Esophagus muscularis mucosa (tissue), 4 donors: ENCODE measurements around the gene DNM3. TPM values are rescaled to one million over a fixed set of nuclear protein-coding genes. Genes with fewer than 3 reads are reported as not detected.

Source experiments
- DNase-seq: peaks from one replicate; pipeline ENCODE4 v3.0.0-alpha.2; 2017; ENCODE audit errors: extremely low spot score
- H3K27ac ChIP-seq, 4 donors: fragments of 200-600 bp; sonication (generic); replicated peaks in 1 of 4; 1 replicate in 3 of 4; 2 replicates in 1 of 4; pipeline ENCODE4 v1.5.1; 2016 to 2019; ENCODE audit warnings: mild to moderate bottlenecking in 1 of 4
- H3K27me3 ChIP-seq, 4 donors: fragments of 200-600 bp; sonication (generic); one replicate each; pipeline versions ENCODE4 v1.5.1 to v1.6.0; 2016 to 2019
- H3K36me3 ChIP-seq, 4 donors: fragments of 200-600 bp; sonication (generic); one replicate each; pipeline ENCODE4 v1.5.1; 2016 to 2019
- H3K4me1 ChIP-seq, 4 donors: fragments of 200-600 bp; sonication (generic); one replicate each; pipeline ENCODE4 v1.5.1; 2016 to 2019
- H3K4me3 ChIP-seq, 4 donors: fragments of 200-600 bp; sonication (generic); 1 replicate in 2 of 4; 2 replicates in 2 of 4; pipeline ENCODE4 v1.5.1; 2016 to 2019; ENCODE audit warnings: mild to moderate bottlenecking in 4 of 4, moderate library complexity in 1 of 4
- H3K9me3 ChIP-seq, 4 donors: fragments of 200-600 bp; sonication (generic); 1 replicate in 3 of 4; 2 replicates in 1 of 4; pipeline ENCODE4 v1.5.1; 2016 to 2019
- CTCF ChIP-seq, 3 experiments: fragments of 200-600 bp in 2 of 3; fragments of 450-650 bp in 1 of 3; sonication (generic) in 2 of 3; IDR thresholded peaks; one replicate each; pipeline ENCODE4 v1.5.1; 2017 to 2019; ENCODE audit warnings: antibody characterized with exemption in 3 of 3, mild to moderate bottlenecking in 2 of 3, moderate library complexity in 1 of 3
- EP300 ChIP-seq: sonication (generic); formaldehyde crosslinking; IDR thresholded peaks from one replicate; pipeline ENCODE4 v1.6.1; 2017; ENCODE audit warnings: antibody characterized with exemption
- POLR2A ChIP-seq: fragments of 450-650 bp; IDR thresholded peaks from one replicate; pipeline ENCODE4 v1.6.1; 2017; ENCODE audit warnings: antibody characterized with exemption, moderate library complexity, mild to moderate bottlenecking, low read depth
- POLR2AphosphoS5 ChIP-seq, 2 donors: sonication (generic); formaldehyde crosslinking; IDR thresholded peaks; one replicate each; pipeline ENCODE4 v1.6.1; 2017; ENCODE audit warnings: antibody characterized with exemption in 2 of 2
- WGBS: methylation state at CpG from one replicate; pipeline ENCODE4 v1.1.5; 2018; 5-methylcytosine and 5-hydroxymethylcytosine counted together
- intact Hi-C: fragments of 100-400 bp; cut with DNase I; formaldehyde crosslinking; loops from one replicate; pipeline ENCODE4 v1.15.1; 2023
- total RNA-seq, 4 donors: library from RNA; depleted of rRNA; stranded (reverse); fragments of >200 nt; gene quantifications; one replicate each; pipeline versions ENCODE4 v1.1.0 to v1.2.1, GENCODE V29; 2016

Gene DNM3
- total RNA-seq, 4 donors from 2014 or later = 3.3 to 6.4 (median 3.9) TPM

GRCh38 chr1:172095846-172096245, 254.5 kb downstream of the DNM3 start:
- H3K27ac ChIP-seq = no peak overlapping the region
- H3K4me3 ChIP-seq = no peak overlapping the region
- intact Hi-C loops = no loop called here
- no peaks in the 10 kb centered on the region for H3K4me1 ChIP-seq
- 83% methylated on average over 2 of the region's 2 CpGs for WGBS
- no peaks in the 10 kb centered on the region for H3K27me3 ChIP-seq
- no peaks in the 10 kb centered on the region for H3K9me3 ChIP-seq
- H3K36me3 ChIP-seq = no peaks in the 10 kb centered on the region
- TF ChIP-seq POLR2AphosphoS5 (IDR thresholded peaks at IDR 0.05) = no peak
- no peak for TF ChIP-seq CTCF (IDR thresholded peaks at IDR 0.05)
- TF ChIP-seq POLR2A = no peak
- no peak for TF ChIP-seq EP300
- DNase-seq = no peak

GRCh38 chr1:172105230-172105629, 263.9 kb downstream of the DNM3 start:
- H3K36me3 ChIP-seq = no peaks in the 10 kb centered on the region
- H3K4me1 ChIP-seq = peaks cover 0 to 21% (median 18%) of the 10 kb centered on the region in 4 donors
- H3K9me3 ChIP-seq = no peaks in the 10 kb centered on the region
- no peak for DNase-seq
- no peak for TF ChIP-seq POLR2A
- TF ChIP-seq EP300 = no peak
- no peak for TF ChIP-seq POLR2AphosphoS5 (IDR thresholded peaks at IDR 0.05)
- TF ChIP-seq CTCF (IDR thresholded peaks at IDR 0.05) = no peak
- no peak overlapping the region for H3K27ac ChIP-seq
- H3K4me3 ChIP-seq = no peak overlapping the region
- intact Hi-C loops = no loop called here
- no peaks in the 10 kb centered on the region for H3K27me3 ChIP-seq

GRCh38 chr1:172107316-172107975, 266.1 kb downstream of the DNM3 start:
- no peaks in the 10 kb centered on the region for H3K36me3 ChIP-seq
- intact Hi-C loops = no loop called here
- no peaks in the 10 kb centered on the region for H3K27me3 ChIP-seq
- TF ChIP-seq CTCF (IDR thresholded peaks at IDR 0.05) (no peak), EP300 (no peak), POLR2AphosphoS5 (IDR thresholded peaks at IDR 0.05) (no peak), POLR2A (no peak)
- H3K9me3 ChIP-seq = no peaks in the 10 kb centered on the region
- WGBS = 54% methylated on average over 4 of the region's 4 CpGs
- H3K27ac ChIP-seq = no peak overlapping the region
- DNase-seq = no peak
- peaks cover 0 to 21% (median 18%) of the 10 kb centered on the region in 4 donors for H3K4me1 ChIP-seq
- H3K4me3 ChIP-seq = no peak overlapping the region

DNA sequence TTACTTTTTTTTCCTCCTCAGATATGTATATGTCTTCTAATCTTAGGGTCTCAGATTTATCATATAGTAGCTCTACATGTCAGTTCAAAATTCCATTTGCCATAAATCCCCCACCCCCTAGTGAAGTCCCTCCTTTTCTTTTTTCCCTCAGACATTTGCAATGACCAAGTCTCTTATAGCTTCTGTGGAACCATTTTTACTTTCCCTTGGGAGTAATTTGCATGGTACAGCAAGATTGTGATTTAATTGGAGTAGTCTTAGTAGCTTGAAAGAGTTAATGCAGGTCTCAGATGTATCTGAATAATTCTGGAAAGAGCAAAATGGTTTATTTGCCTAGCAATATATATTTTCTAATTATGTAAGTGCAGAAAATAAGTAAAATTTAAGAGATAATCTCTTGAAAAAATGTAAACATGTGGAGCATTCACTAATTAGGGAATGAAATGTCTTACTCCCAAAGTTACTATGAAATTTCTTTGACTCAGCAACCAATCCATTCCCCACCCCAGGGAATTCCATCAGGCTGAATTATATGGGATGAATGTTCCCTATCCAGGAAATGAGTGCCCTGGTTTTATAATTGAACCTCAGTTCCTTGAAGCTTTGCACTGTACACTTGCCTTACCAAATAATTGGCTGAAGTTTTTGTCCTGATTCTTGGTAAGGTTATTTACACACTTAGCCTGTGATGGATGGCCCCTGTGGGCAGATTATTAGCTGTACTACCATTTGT, 267.0 kb downstream of the DNM3 start:
- TF ChIP-seq POLR2A (no peak), POLR2AphosphoS5 (IDR thresholded peaks at IDR 0.05) (no peak), EP300 (no peak), CTCF (IDR thresholded peaks at IDR 0.05) (no peak)
- no peak overlapping the region for H3K4me3 ChIP-seq
- no peaks in the 10 kb centered on the region for H3K36me3 ChIP-seq
- H3K27me3 ChIP-seq = no peaks in the 10 kb centered on the region
- intact Hi-C loops = no loop called here
- H3K9me3 ChIP-seq = no peaks in the 10 kb centered on the region
- no peak for DNase-seq
- H3K27ac ChIP-seq = no peak overlapping the region
- H3K4me1 ChIP-seq = peaks cover 0 to 21% (median 18%) of the 10 kb centered on the region in 4 donors
